ENCODE results near the gene ADAMTSL3. TPM values are rescaled to one million over a fixed set of nuclear protein-coding genes. Genes with fewer than 3 reads are reported as not detected.

The ADAMTSL3 gene
- total and polyA plus RNA-seq, 2 donors (not counting 1 experiment from before 2014, with no cell fraction given): 0.01 TPM; not detected in 1

GRCh38 chr15:83612898-83613635 is 40.9 kb upstream of the ADAMTSL3 start:
- 100% methylated on average over 2 of the region's 2 CpGs for WGBS (ENCODE audit: insufficient coverage)
- H4K20me1 ChIP-seq (ENCODE audit: control insufficient read depth, insufficient read depth, low read length, poor library complexity, severe bottlenecking): no peaks in the 10 kb centered on the region
- Mint-ChIP-seq H3K27me3 (peaks cover 3% of the 10 kb centered on the region), H3K27ac (no peak overlapping the region), H3K4me1 (no peaks in the 10 kb centered on the region), H3K4me3 (no peak overlapping the region), H3K9me3 (ENCODE audit: insufficient read depth) (no peaks in the 10 kb centered on the region)
- no peak overlapping the region for H2AFZ ChIP-seq (ENCODE audit: insufficient read depth, low read depth, low read length, poor library complexity, severe bottlenecking)
- ATAC-seq (ENCODE audit: low read depth) (no peak), DNase-seq (no peak)
- ChIA-PET POLR2A (no interaction called here), CTCF (no interaction called here)
- intact Hi-C loops (cut with micrococcal nuclease): no loop called here
- no peak overlapping the region for H3K9ac ChIP-seq (ENCODE audit: low read length)
- H3K36me3 ChIP-seq (replicated peaks in 1 of 2; ENCODE audit: control extremely low read depth in 1 of 2, control insufficient read depth in 1 of 2, extremely low read depth in 1 of 2, insufficient read depth in 2 of 2, low read length in 1 of 2): no peaks in the 10 kb centered on the region
- H3K4me1 ChIP-seq (ENCODE audit: control insufficient read depth in 2 of 2, insufficient read depth in 2 of 2, low read length in 2 of 2): no peaks in the 10 kb centered on the region
- H3K27ac ChIP-seq (ENCODE audit: low read length in 2 of 2): no peak overlapping the region
- no peak overlapping the region for H3K4me3 ChIP-seq (ENCODE audit: control extremely low read depth in 1 of 5, extremely low read depth in 1 of 5, insufficient read depth in 1 of 5, low read depth in 2 of 5, low read length in 4 of 5)
- TF ChIP-seq EZH2 (IDR thresholded peaks at IDR 0.05; ENCODE audit: borderline replicate concordance, insufficient read depth, low read depth, low read length, poor library complexity, severe bottlenecking): no peak
- TF ChIP-seq CTCF (IDR thresholded peaks at IDR 0.05): no peak
- no peak overlapping the region for H3K4me2 ChIP-seq (replicated peaks; ENCODE audit: low read depth, low read length, poor library complexity, severe bottlenecking)
- no peaks in the 10 kb centered on the region for H3K79me2 ChIP-seq (ENCODE audit: control insufficient read depth, insufficient read depth, low read length)
- peaks cover 0 to 4% (median 0%) of the 10 kb centered on the region in 3 donors for H3K9me3 ChIP-seq (ENCODE audit: control extremely low read depth in 1 of 3, control insufficient read depth in 2 of 3, insufficient read depth in 1 of 3, low read length in 2 of 3)
- no peaks in the 10 kb centered on the region for H3K27me3 ChIP-seq (replicated peaks in 1 of 4; ENCODE audit: control extremely low read depth in 1 of 4, control insufficient read depth in 3 of 4, insufficient read depth in 4 of 4, low read length in 3 of 4)

GRCh38 chr15:83613714-83614113 is 40.2 kb upstream of the ADAMTSL3 start:
- Mint-ChIP-seq H3K9me3 (ENCODE audit: insufficient read depth) (no peaks in the 10 kb centered on the region), H3K4me3 (no peak overlapping the region), H3K27ac (no peak overlapping the region), H3K4me1 (no peaks in the 10 kb centered on the region), H3K27me3 (peaks cover 3% of the 10 kb centered on the region)
- Histone ChIP-seq H3K27ac (ENCODE audit: low read length in 2 of 2) (no peak overlapping the region), H3K79me2 (ENCODE audit: control insufficient read depth, insufficient read depth, low read length) (no peaks in the 10 kb centered on the region), H3K4me2 (replicated peaks; ENCODE audit: low read depth, low read length, poor library complexity, severe bottlenecking) (no peak overlapping the region), H3K27me3 (replicated peaks in 1 of 4; ENCODE audit: control extremely low read depth in 1 of 4, control insufficient read depth in 3 of 4, insufficient read depth in 4 of 4, low read length in 3 of 4) (no peaks in the 10 kb centered on the region), H3K9ac (ENCODE audit: low read length) (no peak overlapping the region), H2AFZ (ENCODE audit: insufficient read depth, low read depth, low read length, poor library complexity, severe bottlenecking) (no peak overlapping the region), H3K4me3 (ENCODE audit: control extremely low read depth in 1 of 5, extremely low read depth in 1 of 5, insufficient read depth in 1 of 5, low read depth in 2 of 5, low read length in 4 of 5) (no peak overlapping the region), H3K4me1 (ENCODE audit: control insufficient read depth in 2 of 2, insufficient read depth in 2 of 2, low read length in 2 of 2) (no peaks in the 10 kb centered on the region), H3K36me3 (replicated peaks in 1 of 2; ENCODE audit: control extremely low read depth in 1 of 2, control insufficient read depth in 1 of 2, extremely low read depth in 1 of 2, insufficient read depth in 2 of 2, low read length in 1 of 2) (no peaks in the 10 kb centered on the region), H4K20me1 (ENCODE audit: control insufficient read depth, insufficient read depth, low read length, poor library complexity, severe bottlenecking) (no peaks in the 10 kb centered on the region), H3K9me3 (ENCODE audit: control extremely low read depth in 1 of 3, control insufficient read depth in 2 of 3, insufficient read depth in 1 of 3, low read length in 2 of 3) (peaks cover 0 to 4% (median 0%) of the 10 kb centered on the region in 3 donors)
- 100% methylated on average over 1 of the region's 2 CpGs for WGBS (ENCODE audit: insufficient coverage)
- ChIA-PET POLR2A (no interaction called here), CTCF (no interaction called here)
- intact Hi-C loops (cut with micrococcal nuclease): no loop called here
- DNase-seq (no peak), ATAC-seq (ENCODE audit: low read depth) (no peak)
- TF ChIP-seq CTCF (IDR thresholded peaks at IDR 0.05) (no peak), EZH2 (IDR thresholded peaks at IDR 0.05; ENCODE audit: borderline replicate concordance, insufficient read depth, low read depth, low read length, poor library complexity, severe bottlenecking) (no peak)
